Activated B cell treated with CpG ODN at 0.5 μM for 24 hours (primary cell): ENCODE results near the gene FBXO41. TPM values are rescaled to one million over a fixed set of nuclear protein-coding genes. Genes with fewer than 3 reads are reported as not detected.

Experiments used
- ATAC-seq: fragments of 200-7000 bp; cut with Tn5 transposase; one replicate; pipeline ENCODE4 v1.10.0; 2021; ENCODE audit warnings: low read depth, mild to moderate bottlenecking, moderate library complexity
- CTCF ChIA-PET: fragments of 350-600 bp; sonication (Branson Sonifier 250); formaldehyde crosslinking; loops from one replicate; lab custom pipeline; 2021; ENCODE audit warnings: antibody characterized with exemption; lab: Charles Lee
- POLR2A ChIA-PET: fragments of 350-600 bp; sonication (Branson Sonifier 250); formaldehyde crosslinking; loops from one replicate; lab custom pipeline; 2021; ENCODE audit warnings: antibody characterized with exemption; lab: Charles Lee
- DNase-seq: peaks from one replicate; pipeline ENCODE4 v3.0.0; 2022
- H3K27ac Mint-ChIP-seq: one replicate; pipeline ENCODE4 v1.8.0; 2020; ENCODE audit warnings: mixed read lengths
- H3K27me3 Mint-ChIP-seq: one replicate; pipeline ENCODE4 v1.8.0; 2021; ENCODE audit warnings: mixed read lengths
- H3K36me3 Mint-ChIP-seq: one replicate; pipeline ENCODE4 v1.8.0; 2021; ENCODE audit warnings: low read depth, mixed read lengths
- H3K4me1 Mint-ChIP-seq: one replicate; pipeline ENCODE4 v1.8.0; 2021; ENCODE audit warnings: mixed read lengths
- H3K4me3 Mint-ChIP-seq: one replicate; pipeline ENCODE4 v1.8.0; 2020; ENCODE audit warnings: mild to moderate bottlenecking, mixed read lengths
- H3K9me3 Mint-ChIP-seq: one replicate; pipeline ENCODE4 v1.8.0; 2020; ENCODE audit warnings: mixed read lengths
- CTCF ChIP-seq: fragments of 200-600 bp; IDR thresholded peaks from one replicate; pipeline ENCODE4 v1.8.0; 2022; ENCODE audit warnings: antibody characterized with exemption, mild to moderate bottlenecking
- intact Hi-C: fragments of 100-400 bp; cut with micrococcal nuclease; formaldehyde crosslinking; loops from one replicate; pipeline ENCODE4 v1.15.1; 2024
- total RNA-seq: library from RNA; stranded (reverse); gene quantifications from 2 replicates; pipeline ENCODE4 v1.2.3, GENCODE V29; 2022

Gene FBXO41
- total RNA-seq, 1 donor from 2014 or later = 25.7 TPM

DNA sequence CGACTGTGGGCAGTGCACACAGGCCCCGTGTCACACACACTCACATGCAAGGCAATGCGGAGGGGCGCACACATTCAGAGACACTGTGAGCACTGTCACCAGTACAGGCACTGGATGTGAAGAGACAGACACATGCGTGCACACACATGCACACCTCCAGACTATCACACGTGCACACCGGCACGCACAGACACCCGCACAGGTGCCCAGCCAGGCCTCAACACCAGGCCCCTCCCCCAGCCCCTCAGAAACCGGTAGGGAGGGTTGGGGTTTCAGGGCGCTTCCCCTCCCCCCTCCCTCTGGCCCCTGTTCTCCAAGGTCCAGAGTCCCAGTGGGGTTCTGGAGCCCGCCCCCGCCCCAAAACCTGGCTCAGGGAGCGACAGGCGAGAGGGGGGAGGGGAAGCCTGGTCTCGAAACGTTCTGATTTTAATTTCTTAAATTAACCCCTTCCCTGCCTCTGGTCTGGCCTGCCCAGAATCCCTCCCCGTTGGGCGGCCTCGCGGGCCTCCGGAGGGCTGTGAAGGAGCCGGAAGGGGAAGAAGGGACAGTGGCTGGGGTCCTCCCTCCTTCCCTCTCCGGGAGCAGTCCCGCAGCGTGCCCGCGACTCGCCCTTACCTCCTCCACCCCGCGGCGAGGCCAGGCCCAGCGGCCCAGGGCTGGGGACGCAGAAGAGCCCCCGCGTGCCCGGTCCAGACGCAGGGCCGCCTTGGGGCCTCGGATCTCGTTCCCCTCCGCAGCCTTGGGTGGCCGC lies 558 bp downstream of the FBXO41 start:
- peak; percentile 9 for ATAC-seq
- intact Hi-C loops = loop anchor here (1.0 to 10.0 kb wide), 6 partner anchors 14 to 451 kb away; partner anchors contain the start of genes ALMS1, CCT7, RAB11FIP5 and SMYD5
- ChIA-PET CTCF (no interaction called here), POLR2A (interaction anchor here (0.6 to 3.4 kb wide), 8 partner anchors 11 to 116 kb away, joined by 3 to 51 read pairs (median 7); partner anchors contain the start of genes ALMS1, CCT7 and PRADC1)
- Mint-ChIP-seq H3K36me3 (peaks cover 3% of the 10 kb centered on the region), H3K27ac (peak overlapping the region; percentile 74), H3K4me3 (peak overlapping the region; percentile 82), H3K4me1 (peaks cover 36% of the 10 kb centered on the region), H3K27me3 (no peaks in the 10 kb centered on the region), H3K9me3 (no peaks in the 10 kb centered on the region)
- no peak for TF ChIP-seq CTCF
- DNase-seq = no peak

DNA sequence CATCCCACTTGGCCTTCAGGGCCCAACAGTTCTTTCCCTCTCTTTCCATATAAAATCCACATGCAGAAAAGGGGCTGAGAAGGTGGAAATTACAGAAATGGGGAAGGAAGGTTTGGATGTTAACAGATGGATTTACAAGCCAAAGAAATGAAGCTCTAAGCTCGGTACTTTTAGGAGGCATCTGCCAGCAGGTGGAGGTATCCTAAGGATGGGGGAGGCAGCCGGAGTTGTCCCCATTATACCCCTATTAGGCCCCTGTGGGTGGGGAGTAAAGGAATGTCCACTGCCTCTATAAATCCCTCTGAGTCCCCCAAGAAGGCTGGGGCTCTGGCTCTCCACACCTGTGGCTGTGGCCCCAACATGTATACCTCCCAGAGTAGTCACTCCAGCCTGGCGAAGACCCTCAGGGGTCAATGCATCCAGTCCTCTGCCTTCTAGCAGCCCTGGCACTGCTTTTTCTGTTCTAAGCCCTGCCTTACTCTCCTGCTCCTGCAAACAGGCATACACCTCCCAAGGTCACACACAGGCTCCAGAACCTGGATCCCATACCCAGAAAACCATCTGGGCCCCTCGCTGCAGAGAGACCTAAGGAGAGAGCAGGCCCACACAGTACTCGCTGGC lies 1.2 kb downstream of the FBXO41 start:
- ATAC-seq (no peak), DNase-seq (no peak)
- no peaks in the 10 kb centered on the region for H3K9me3 Mint-ChIP-seq
- H3K27me3 Mint-ChIP-seq = no peaks in the 10 kb centered on the region
- peaks cover 36% of the 10 kb centered on the region for H3K4me1 Mint-ChIP-seq
- ChIA-PET POLR2A (interaction anchor here (3.4 kb wide), 1 partner anchor 49 kb away, joined by 10 read pairs; the partner anchor contains the start of genes CCT7 and PRADC1), CTCF (no interaction called here)
- TF ChIP-seq CTCF = no peak
- H3K4me3 Mint-ChIP-seq = peak overlapping the region; percentile 82
- H3K36me3 Mint-ChIP-seq = peaks cover 3% of the 10 kb centered on the region
- peak overlapping the region; percentile 74 for H3K27ac Mint-ChIP-seq
- intact Hi-C loops = loop anchor here (10.0 kb wide), 1 partner anchor 452 kb away; the partner anchor contains the start of gene TPRKB

DNA sequence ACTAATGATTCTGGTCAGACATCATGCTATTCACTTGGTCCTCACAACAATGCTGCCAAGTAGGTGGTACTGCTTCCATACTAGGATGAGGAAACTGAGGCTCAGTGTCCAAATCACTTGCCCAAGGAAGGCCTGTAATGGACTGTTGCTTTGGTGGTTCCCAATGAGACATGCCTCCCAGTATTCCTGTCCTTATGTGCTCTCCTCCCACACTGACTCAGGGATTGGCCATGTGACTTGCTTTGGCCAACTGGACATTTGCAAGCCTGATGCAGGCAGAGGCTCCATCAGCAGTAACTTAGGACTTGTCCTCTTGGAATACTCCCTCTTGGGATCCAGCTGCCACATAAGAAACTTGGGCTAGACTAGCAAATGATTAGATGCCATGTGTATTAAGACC lies 3.0 kb downstream of the FBXO41 start:
- TF ChIP-seq CTCF = no peak
- Mint-ChIP-seq H3K4me3 (no peak overlapping the region), H3K9me3 (no peaks in the 10 kb centered on the region), H3K27me3 (no peaks in the 10 kb centered on the region), H3K4me1 (peaks cover 31% of the 10 kb centered on the region), H3K27ac (no peak overlapping the region), H3K36me3 (peaks cover 14% of the 10 kb centered on the region)
- no peak for DNase-seq
- ATAC-seq = no peak
- CTCF ChIA-PET = no interaction called here
- POLR2A ChIA-PET = interaction anchor here (3.4 kb wide), 1 partner anchor 47 kb away, joined by 10 read pairs; the partner anchor contains the start of genes CCT7 and PRADC1
- intact Hi-C loops = loop anchor here (10.0 kb wide), 1 partner anchor 454 kb away; the partner anchor contains the start of gene TPRKB

GRCh38 chr2:73279852-73280251 lies 4.4 kb downstream of the FBXO41 start:
- Mint-ChIP-seq H3K4me3 (no peak overlapping the region), H3K4me1 (peaks cover 18% of the 10 kb centered on the region), H3K27ac (no peak overlapping the region), H3K9me3 (no peaks in the 10 kb centered on the region), H3K36me3 (peaks cover 16% of the 10 kb centered on the region), H3K27me3 (no peaks in the 10 kb centered on the region)
- POLR2A ChIA-PET = interaction anchor here (3.4 kb wide), 1 partner anchor 46 kb away, joined by 10 read pairs; the partner anchor contains the start of genes CCT7 and PRADC1
- intact Hi-C loops = loop anchor here (10.0 kb wide), 1 partner anchor 455 kb away; the partner anchor contains the start of gene TPRKB
- TF ChIP-seq CTCF = no peak
- CTCF ChIA-PET = no interaction called here
- no peak for ATAC-seq
- DNase-seq = no peak

GRCh38 chr2:73272270-73272669 lies 12.0 kb downstream of the FBXO41 start:
- ATAC-seq (no peak), DNase-seq (no peak)
- Mint-ChIP-seq H3K27ac (no peak overlapping the region), H3K36me3 (peaks cover 12% of the 10 kb centered on the region), H3K27me3 (no peaks in the 10 kb centered on the region), H3K4me1 (peaks cover 14% of the 10 kb centered on the region), H3K4me3 (no peak overlapping the region), H3K9me3 (no peaks in the 10 kb centered on the region)
- POLR2A ChIA-PET = interaction anchor here (1.0 kb wide), 2 partner anchors 12 to 22 kb away, joined by 3 to 5 read pairs; partner anchors contain the start of gene FBXO41
- CTCF ChIA-PET = interaction anchor here (0.6 kb wide), 1 partner anchor 18 kb away, joined by 3 read pairs; no protein-coding TSS in a partner anchor
- TF ChIP-seq CTCF = no peak
- intact Hi-C loops = no loop called here
